ENCODE data around the gene PPFIBP2.

GRCh38 chr11:7604331-7604955 lies 90.6 kb downstream of the PPFIBP2 start:
- TF ChIP-seq CTCF (IDR thresholded peaks at IDR 0.05) (no peak), POLR2AphosphoS5 (IDR thresholded peaks at IDR 0.05) (no peak), POLR2A (IDR thresholded peaks at IDR 0.05) (no peak), EP300 (IDR thresholded peaks at IDR 0.05) (no peak)
